Panc1 (cell line): ENCODE data around the gene DNAH9. TPM values are rescaled to one million over a fixed set of nuclear protein-coding genes. Genes with fewer than 3 reads are reported as not detected.

Experiments
- ATAC-seq: fragments of 200-7000 bp; cut with Tn5 transposase; 2 replicates; pipeline ENCODE4 v1.9.1; 2020; ENCODE audit warnings: mild to moderate bottlenecking, moderate library complexity
- BruUV-seq: library from RNA; stranded (reverse); fragments of 400-500 nt; replicated peaks from 2 replicates; lab custom pipeline; 2021; lab: Mats Ljungman, UMichigan
- CTCF ChIA-PET: fragments of 300-600 bp; sonication (Branson Sonifier 250); formaldehyde crosslinking; loops from one replicate; lab custom pipeline; 2022; ENCODE audit warnings: antibody characterized with exemption; lab: Charles Lee
- POLR2A ChIA-PET: fragments of 300-600 bp; sonication (Branson Sonifier 250); formaldehyde crosslinking; loops from one replicate; lab custom pipeline; 2022; ENCODE audit warnings: antibody characterized with exemption; lab: Charles Lee
- DNase-seq: peaks from one replicate; pipeline ENCODE4 v3.0.0-alpha.2; 2010; ENCODE audit warnings: low read depth, low spot score
- H3K27ac ChIP-seq: 2 replicates; pipeline ENCODE4 v1.5.1; 2011; ENCODE audit warnings: mild to moderate bottlenecking, low read length, inconsistent platforms
- H3K27me3 ChIP-seq: fragments of 200-500 bp; sonication (Bioruptor generic); 2 replicates; pipeline ENCODE4 v1.6.0; 2014; ENCODE audit warnings: low read length, inconsistent platforms; ENCODE audit not compliant: control insufficient read depth, insufficient read depth
- H3K36me3 ChIP-seq: fragments of 200-500 bp; sonication (Bioruptor generic); 2 replicates; pipeline ENCODE4 v1.5.1; 2014; ENCODE audit warnings: inconsistent platforms, mild to moderate bottlenecking, low read length, moderate library complexity; ENCODE audit not compliant: control insufficient read depth, insufficient read depth
- H3K4me1 ChIP-seq: 2 replicates; pipeline ENCODE4 v1.5.1; 2011; ENCODE audit warnings: inconsistent platforms, mild to moderate bottlenecking, low read length, moderate library complexity; ENCODE audit not compliant: control insufficient read depth, insufficient read depth
- H3K4me3 ChIP-seq, 2 experiments: 2 replicates each; pipeline ENCODE4 v1.5.1; 2011 to 2012; ENCODE audit warnings: low read depth in 2 of 2, low read length in 2 of 2, mild to moderate bottlenecking in 2 of 2, inconsistent platforms in 1 of 2, moderate library complexity in 1 of 2
- H3K9me3 ChIP-seq: fragments of 200-500 bp; sonication (Bioruptor generic); 2 replicates; pipeline ENCODE4 v1.5.1; 2014; ENCODE audit warnings: low read depth, mild to moderate bottlenecking, inconsistent platforms, low read length, moderate library complexity; ENCODE audit not compliant: control insufficient read depth, insufficient read depth
- POLR2AphosphoS5 ChIP-seq: IDR thresholded peaks from 2 replicates; pipeline ENCODE4 v1.6.1; 2012; ENCODE audit warnings: mild to moderate bottlenecking, low read depth, low read length, moderate library complexity
- SIN3A ChIP-seq: IDR thresholded peaks from 2 replicates; pipeline ENCODE4 v1.6.1; 2012; ENCODE audit warnings: low read depth, mild to moderate bottlenecking, low read length, moderate library complexity, borderline replicate concordance; ENCODE audit not compliant: insufficient read depth
- TCF7L2 ChIP-seq: IDR thresholded peaks from 2 replicates; pipeline ENCODE4 v1.6.1; 2011; ENCODE audit warnings: mild to moderate bottlenecking, low read depth, low read length, inconsistent platforms
- in situ Hi-C: cut with HindIII; loops from 2 replicates; pipeline ENCODE4 v1.10.0; 2016; ENCODE audit warnings: low sequenced_read_pairs, low pct_unique_long_range_greater_than_20kb
- intact Hi-C: fragments of 100-400 bp; cut with micrococcal nuclease; formaldehyde crosslinking; loops from one replicate; pipeline ENCODE4 v1.10.0; 2022; ENCODE audit not compliant: unreplicated experiment
- total RNA-seq: library from RNA; stranded (reverse); gene quantifications from one replicate; pipeline ENCODE4 v1.2.1, GENCODE V29; 2021; ENCODE audit not compliant: unreplicated experiment
- TF ChIP-seq, protein P1 (sequence below): fragments of 450-650 bp; IDR thresholded peaks from 2 replicates; pipeline ENCODE4 v1.5.1; 2017; ENCODE audit warnings: mild to moderate bottlenecking
- TF ChIP-seq, protein P2 (sequence below), 2 experiments: IDR thresholded peaks; 2 replicates each; pipeline ENCODE4 v1.6.1; 2011 to 2012; ENCODE audit warnings: low read depth in 2 of 2, control low read depth in 1 of 2, low read length in 1 of 2, mild to moderate bottlenecking in 1 of 2, moderate library complexity in 1 of 2; ENCODE audit not compliant: insufficient read depth in 1 of 2

Gene DNAH9
- total RNA-seq, 1 experiment from 2014 or later = not detected

DNA sequence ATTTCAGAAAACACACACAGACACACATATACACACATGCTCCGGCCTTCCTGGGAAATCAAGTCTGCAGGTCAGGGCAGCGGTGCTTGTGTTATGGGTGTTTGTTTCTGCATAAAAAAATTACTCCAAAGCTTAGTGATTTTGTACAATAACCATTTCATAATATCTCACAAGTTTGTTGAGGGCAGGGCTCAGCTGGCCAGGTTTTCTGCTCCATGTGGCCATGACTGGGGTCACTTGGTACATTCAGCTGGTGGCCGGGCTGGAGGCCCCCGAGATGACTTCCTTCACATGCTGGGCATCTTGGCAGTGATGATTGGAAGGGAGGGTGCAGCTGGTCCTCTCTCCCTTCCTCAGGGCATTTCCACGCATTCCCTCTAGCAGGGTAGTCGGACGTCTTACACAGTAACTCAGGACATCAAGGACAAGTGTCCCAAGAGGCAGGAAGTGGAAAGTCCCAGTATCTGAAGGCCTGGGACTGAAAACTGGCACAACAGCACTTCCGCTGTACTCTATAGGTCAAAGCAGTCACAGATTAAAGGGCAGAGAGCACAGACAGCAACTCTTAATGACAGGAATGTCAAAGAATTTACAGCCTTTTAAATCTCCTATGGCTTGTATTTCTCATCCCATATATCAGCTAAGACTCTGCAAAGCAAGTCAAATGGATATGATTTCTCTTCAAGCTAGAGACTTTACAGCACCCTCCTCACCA lies 271.6 kb downstream of the DNAH9 start:
- no peaks in the 10 kb centered on the region for H3K27me3 ChIP-seq
- no peak overlapping the region for H3K27ac ChIP-seq
- in situ Hi-C loops (no loop called here), intact Hi-C loops (no loop called here)
- DNase-seq (no peak), ATAC-seq (no peak)
- no peak overlapping the region for H3K4me3 ChIP-seq
- TF ChIP-seq POLR2AphosphoS5 (no peak), TCF7L2 (no peak), SIN3A (no peak)
- TF ChIP-seq, protein P1, sequence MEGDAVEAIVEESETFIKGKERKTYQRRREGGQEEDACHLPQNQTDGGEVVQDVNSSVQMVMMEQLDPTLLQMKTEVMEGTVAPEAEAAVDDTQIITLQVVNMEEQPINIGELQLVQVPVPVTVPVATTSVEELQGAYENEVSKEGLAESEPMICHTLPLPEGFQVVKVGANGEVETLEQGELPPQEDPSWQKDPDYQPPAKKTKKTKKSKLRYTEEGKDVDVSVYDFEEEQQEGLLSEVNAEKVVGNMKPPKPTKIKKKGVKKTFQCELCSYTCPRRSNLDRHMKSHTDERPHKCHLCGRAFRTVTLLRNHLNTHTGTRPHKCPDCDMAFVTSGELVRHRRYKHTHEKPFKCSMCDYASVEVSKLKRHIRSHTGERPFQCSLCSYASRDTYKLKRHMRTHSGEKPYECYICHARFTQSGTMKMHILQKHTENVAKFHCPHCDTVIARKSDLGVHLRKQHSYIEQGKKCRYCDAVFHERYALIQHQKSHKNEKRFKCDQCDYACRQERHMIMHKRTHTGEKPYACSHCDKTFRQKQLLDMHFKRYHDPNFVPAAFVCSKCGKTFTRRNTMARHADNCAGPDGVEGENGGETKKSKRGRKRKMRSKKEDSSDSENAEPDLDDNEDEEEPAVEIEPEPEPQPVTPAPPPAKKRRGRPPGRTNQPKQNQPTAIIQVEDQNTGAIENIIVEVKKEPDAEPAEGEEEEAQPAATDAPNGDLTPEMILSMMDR = no peak
- TF ChIP-seq, protein P2, sequence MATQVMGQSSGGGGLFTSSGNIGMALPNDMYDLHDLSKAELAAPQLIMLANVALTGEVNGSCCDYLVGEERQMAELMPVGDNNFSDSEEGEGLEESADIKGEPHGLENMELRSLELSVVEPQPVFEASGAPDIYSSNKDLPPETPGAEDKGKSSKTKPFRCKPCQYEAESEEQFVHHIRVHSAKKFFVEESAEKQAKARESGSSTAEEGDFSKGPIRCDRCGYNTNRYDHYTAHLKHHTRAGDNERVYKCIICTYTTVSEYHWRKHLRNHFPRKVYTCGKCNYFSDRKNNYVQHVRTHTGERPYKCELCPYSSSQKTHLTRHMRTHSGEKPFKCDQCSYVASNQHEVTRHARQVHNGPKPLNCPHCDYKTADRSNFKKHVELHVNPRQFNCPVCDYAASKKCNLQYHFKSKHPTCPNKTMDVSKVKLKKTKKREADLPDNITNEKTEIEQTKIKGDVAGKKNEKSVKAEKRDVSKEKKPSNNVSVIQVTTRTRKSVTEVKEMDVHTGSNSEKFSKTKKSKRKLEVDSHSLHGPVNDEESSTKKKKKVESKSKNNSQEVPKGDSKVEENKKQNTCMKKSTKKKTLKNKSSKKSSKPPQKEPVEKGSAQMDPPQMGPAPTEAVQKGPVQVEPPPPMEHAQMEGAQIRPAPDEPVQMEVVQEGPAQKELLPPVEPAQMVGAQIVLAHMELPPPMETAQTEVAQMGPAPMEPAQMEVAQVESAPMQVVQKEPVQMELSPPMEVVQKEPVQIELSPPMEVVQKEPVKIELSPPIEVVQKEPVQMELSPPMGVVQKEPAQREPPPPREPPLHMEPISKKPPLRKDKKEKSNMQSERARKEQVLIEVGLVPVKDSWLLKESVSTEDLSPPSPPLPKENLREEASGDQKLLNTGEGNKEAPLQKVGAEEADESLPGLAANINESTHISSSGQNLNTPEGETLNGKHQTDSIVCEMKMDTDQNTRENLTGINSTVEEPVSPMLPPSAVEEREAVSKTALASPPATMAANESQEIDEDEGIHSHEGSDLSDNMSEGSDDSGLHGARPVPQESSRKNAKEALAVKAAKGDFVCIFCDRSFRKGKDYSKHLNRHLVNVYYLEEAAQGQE (IDR thresholded peaks at IDR 0.05; ENCODE audit: insufficient read depth in 1 of 2, low read depth in 2 of 2, low read length in 1 of 2) = no peak
- no peaks in the 10 kb centered on the region for H3K4me1 ChIP-seq
- H3K36me3 ChIP-seq = no peaks in the 10 kb centered on the region
- ChIA-PET POLR2A (no interaction called here), CTCF (no interaction called here)
- no TSS peak for BruUV-seq
- no peaks in the 10 kb centered on the region for H3K9me3 ChIP-seq

DNA sequence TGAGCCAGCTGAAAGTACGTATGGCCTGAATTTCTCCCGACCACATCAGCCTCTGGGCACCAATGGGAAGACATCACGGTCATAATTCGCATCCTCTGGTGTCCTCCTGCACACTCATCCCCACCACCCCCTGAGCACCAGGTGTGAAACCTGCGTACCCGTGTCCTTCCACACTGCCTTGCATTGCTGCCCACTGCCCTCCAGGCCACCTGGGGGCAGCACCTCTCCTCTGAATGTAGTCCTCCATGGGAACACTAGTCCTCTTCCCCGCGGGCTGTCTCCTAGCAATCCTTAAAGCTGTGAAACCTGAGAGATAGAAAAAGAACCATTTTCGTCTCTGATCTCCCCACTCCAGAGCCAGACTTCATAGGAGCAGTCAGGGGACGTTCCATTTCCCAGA lies 273.5 kb downstream of the DNAH9 start:
- POLR2A ChIA-PET = no interaction called here
- BruUV-seq = no TSS peak
- Histone ChIP-seq H3K4me3 (no peak overlapping the region), H3K9me3 (no peaks in the 10 kb centered on the region), H3K27me3 (no peaks in the 10 kb centered on the region), H3K36me3 (no peaks in the 10 kb centered on the region), H3K27ac (no peak overlapping the region), H3K4me1 (no peaks in the 10 kb centered on the region)
- CTCF ChIA-PET = no interaction called here
- TF ChIP-seq, protein P2 (IDR thresholded peaks at IDR 0.05; ENCODE audit: insufficient read depth in 1 of 2, low read depth in 2 of 2, low read length in 1 of 2) = no peak
- TF ChIP-seq, protein P1 = no peak
- TF ChIP-seq SIN3A (no peak), TCF7L2 (no peak), POLR2AphosphoS5 (no peak)
- DNase-seq (no peak), ATAC-seq (no peak)
- intact Hi-C loops = no loop called here
- in situ Hi-C loops = no loop called here
